Measurements from ENCODE around the gene ST8SIA5. TPM values are rescaled to one million over a fixed set of nuclear protein-coding genes. Genes with fewer than 3 reads are reported as not detected.

ST8SIA5 gene
- polyA plus RNA-seq, 1 of the 3 experiments (the other 2 are of a cell fraction), result 0.08 TPM

DNA sequence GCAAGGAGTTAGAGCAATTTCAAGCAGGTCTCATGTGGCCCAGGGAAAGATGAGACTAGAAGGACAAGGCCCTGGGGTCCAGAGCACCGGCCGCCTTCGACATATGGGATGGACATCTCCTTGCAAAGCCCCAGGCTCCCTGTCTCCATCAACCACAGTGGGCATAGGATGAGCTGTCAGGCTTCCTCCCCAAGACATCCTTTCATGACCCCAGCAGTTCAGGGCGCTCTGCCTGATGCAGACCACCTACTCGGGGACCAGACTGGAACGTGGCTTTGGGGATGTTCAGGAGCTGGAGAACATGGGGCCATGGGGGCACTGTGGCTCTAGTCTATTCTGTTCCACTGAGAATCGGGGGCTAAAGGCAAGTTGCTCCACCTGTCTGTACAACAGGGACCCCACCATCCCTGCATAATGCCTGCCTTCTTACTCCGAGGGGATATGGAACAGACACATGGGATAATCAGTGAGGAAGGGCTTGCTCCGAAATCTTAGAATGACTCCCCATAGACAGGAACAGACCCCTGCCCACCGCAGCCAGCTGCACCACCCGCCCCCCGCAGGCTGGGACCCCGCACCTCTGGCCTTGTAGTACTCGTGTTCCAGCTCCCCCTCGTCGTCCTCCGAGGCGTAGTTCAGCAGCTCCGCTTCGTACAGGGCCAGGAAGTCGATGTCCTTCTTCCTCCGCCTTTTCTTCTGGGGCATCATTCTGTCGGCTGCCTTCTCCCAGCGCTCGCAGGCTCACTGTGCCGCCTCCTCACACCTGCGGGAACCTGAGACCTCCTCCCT lies 100.3 kb downstream of the ST8SIA5 start:
- no peaks in the 10 kb centered on the region for H3K79me2 ChIP-seq (ENCODE audit: insufficient read depth)
- ChIA-PET POLR2A (no interaction called here), CTCF (interaction anchor here (0.8 to 18.6 kb wide), 9 partner anchors 9 to 506 kb away, joined by 3 to 328 read pairs (median 10); a partner anchor contains a TSS)
- no peaks in the 10 kb centered on the region for H3K9me2 ChIP-seq
- WGBS (ENCODE audit: low lambda C conversion rate), result 73% methylated on average over 24 of the region's 27 CpGs
- no peaks in the 10 kb centered on the region for H3K9me3 ChIP-seq
- H3K4me2 ChIP-seq, result no peak overlapping the region
- DNase-seq, result no peak
- H3K27me3 ChIP-seq (ENCODE audit: insufficient read depth), result 0 out of 2 replicates have a peak, but pooled peaks cover 5% of the 10 kb centered on the region
- H3K4me1 ChIP-seq (ENCODE audit: control insufficient read depth in 1 of 2, insufficient read depth in 2 of 2, low read depth in 1 of 2, low read length in 1 of 2), result no peaks in the 10 kb centered on the region
- no peak for TF ChIP-seq IRF3 (IDR thresholded peaks at IDR 0.05; ENCODE audit: low read depth, low read length)
- no peak for TF ChIP-seq RAD21 (IDR thresholded peaks at IDR 0.05; ENCODE audit: low read length)
- no peak for TF ChIP-seq NRF1 (IDR thresholded peaks at IDR 0.05; ENCODE audit: low read depth, low read length)
- TF ChIP-seq EP300 (IDR thresholded peaks at IDR 0.05; ENCODE audit: borderline replicate concordance in 1 of 2, low read depth in 1 of 2, low read length in 1 of 2), result no peak
- H3K36me3 ChIP-seq (replicated peaks in 1 of 2; ENCODE audit: control insufficient read depth in 1 of 2, insufficient read depth in 2 of 2, low read length in 1 of 2), result no peaks in the 10 kb centered on the region
- H3F3A ChIP-seq (replicated peaks; ENCODE audit: insufficient read depth), result no peaks in the 10 kb centered on the region
- H3K4me3 ChIP-seq (ENCODE audit: low read depth in 2 of 2, low read length in 1 of 2), result no peak overlapping the region
- no peak overlapping the region for H2AFZ ChIP-seq (ENCODE audit: low read depth)
- no peak overlapping the region for H3K9ac ChIP-seq
- no peak overlapping the region for H3K27ac ChIP-seq (ENCODE audit: low read depth in 2 of 2, low read length in 1 of 2)
- H4K20me1 ChIP-seq (ENCODE audit: insufficient read depth), result no peaks in the 10 kb centered on the region

- H3K9ac ChIP-seq, result no peak overlapping the region
- no peaks in the 10 kb centered on the region for H3K36me3 ChIP-seq (replicated peaks in 1 of 2; ENCODE audit: control insufficient read depth in 1 of 2, insufficient read depth in 2 of 2, low read length in 1 of 2)
- no peak overlapping the region for H3K4me3 ChIP-seq (ENCODE audit: low read depth in 2 of 2, low read length in 1 of 2)
- DNase-seq, result no peak
- ChIA-PET CTCF (interaction anchor here (0.7 to 18.6 kb wide), 3 partner anchors 108 to 479 kb away, joined by 3 to 328 read pairs (median 155); a partner anchor contains a TSS), POLR2A (interaction anchor here (0.7 kb wide), 1 partner anchor 27 kb away, joined by 3 read pairs; no protein-coding TSS in a partner anchor)
- H3K4me2 ChIP-seq, result no peak overlapping the region
- TF ChIP-seq EP300 (IDR thresholded peaks at IDR 0.05; ENCODE audit: borderline replicate concordance in 1 of 2, low read depth in 1 of 2, low read length in 1 of 2) (no peak), FOXJ3 (CRISPR knock-in tag; IDR thresholded peaks at IDR 0.05) (no peak)
- H3K27me3 ChIP-seq (ENCODE audit: insufficient read depth), result peaks cover 5% of the 10 kb centered on the region; the same call in 1 of the 2 replicates
- no peaks in the 10 kb centered on the region for H3K79me2 ChIP-seq (ENCODE audit: insufficient read depth)
- no peak overlapping the region for H2AFZ ChIP-seq (ENCODE audit: low read depth)
- no peaks in the 10 kb centered on the region for H3K4me1 ChIP-seq (ENCODE audit: control insufficient read depth in 1 of 2, insufficient read depth in 2 of 2, low read depth in 1 of 2, low read length in 1 of 2)
- H4K20me1 ChIP-seq (ENCODE audit: insufficient read depth), result no peaks in the 10 kb centered on the region
- H3K27ac ChIP-seq (ENCODE audit: low read depth in 2 of 2, low read length in 1 of 2), result no peak overlapping the region
- no peaks in the 10 kb centered on the region for H3F3A ChIP-seq (replicated peaks; ENCODE audit: insufficient read depth)
- no peaks in the 10 kb centered on the region for H3K9me3 ChIP-seq
- H3K9me2 ChIP-seq, result no peaks in the 10 kb centered on the region
Measured at GRCh38 chr18:46652372-46652771, 104.5 kb downstream of the ST8SIA5 start.

DNA sequence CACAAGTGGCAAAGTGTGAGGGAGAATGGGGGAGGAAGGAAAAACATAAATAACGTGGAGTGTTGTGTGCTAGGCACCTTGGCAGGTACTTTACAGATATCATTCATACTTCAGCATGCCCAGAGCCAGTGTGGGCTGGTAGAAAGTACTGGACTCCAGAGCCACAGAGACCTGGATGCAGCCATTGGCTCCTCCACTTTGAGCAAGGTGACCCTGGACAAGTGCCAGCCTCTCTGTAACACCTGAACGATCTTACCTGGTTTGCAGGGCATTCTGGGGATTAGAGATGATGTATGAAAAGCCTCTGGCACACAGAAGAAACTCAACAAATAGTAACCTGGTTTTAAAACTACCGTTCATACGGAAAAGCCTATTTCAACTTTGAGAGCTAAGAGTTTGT lies 106.2 kb downstream of the ST8SIA5 start:
- Histone ChIP-seq H3K27ac (ENCODE audit: low read depth in 2 of 2, low read length in 1 of 2) (no peak overlapping the region), H4K20me1 (ENCODE audit: insufficient read depth) (no peaks in the 10 kb centered on the region), H3F3A (replicated peaks; ENCODE audit: insufficient read depth) (no peaks in the 10 kb centered on the region), H3K9me3 (no peaks in the 10 kb centered on the region), H3K79me2 (ENCODE audit: insufficient read depth) (no peaks in the 10 kb centered on the region), H3K36me3 (replicated peaks in 1 of 2; ENCODE audit: control insufficient read depth in 1 of 2, insufficient read depth in 2 of 2, low read length in 1 of 2) (no peaks in the 10 kb centered on the region), H3K9ac (no peak overlapping the region), H2AFZ (ENCODE audit: low read depth) (no peak overlapping the region), H3K27me3 (ENCODE audit: insufficient read depth) (peaks cover 6% of the 10 kb centered on the region; the same call in 1 of the 2 replicates), H3K4me3 (ENCODE audit: low read depth in 2 of 2, low read length in 1 of 2) (no peak overlapping the region), H3K9me2 (no peaks in the 10 kb centered on the region), H3K4me1 (ENCODE audit: control insufficient read depth in 1 of 2, insufficient read depth in 2 of 2, low read depth in 1 of 2, low read length in 1 of 2) (no peaks in the 10 kb centered on the region), H3K4me2 (no peak overlapping the region)
- CTCF ChIA-PET, result interaction anchor here (0.6 to 18.6 kb wide), 3 partner anchors 23 to 674 kb away, joined by 3 to 328 read pairs (median 3); no protein-coding TSS in a partner anchor
- 34% methylated on average over 4 of the region's 4 CpGs for WGBS (ENCODE audit: low lambda C conversion rate)
- no peak for DNase-seq
- POLR2A ChIA-PET, result no interaction called here
- no peak for TF ChIP-seq NRF1 (IDR thresholded peaks at IDR 0.05; ENCODE audit: low read depth, low read length)
- no peak for TF ChIP-seq SIN3A (IDR thresholded peaks at IDR 0.05; ENCODE audit: borderline replicate concordance, low read depth, low read length)
- no peak for TF ChIP-seq FOXJ3 (CRISPR knock-in tag; IDR thresholded peaks at IDR 0.05)
- TF ChIP-seq USF2 (IDR thresholded peaks at IDR 0.05; ENCODE audit: borderline replicate concordance, low read depth, low read length), result no peak
- no peak for TF ChIP-seq IRF3 (IDR thresholded peaks at IDR 0.05; ENCODE audit: low read depth, low read length)
- TF ChIP-seq, protein P1, sequence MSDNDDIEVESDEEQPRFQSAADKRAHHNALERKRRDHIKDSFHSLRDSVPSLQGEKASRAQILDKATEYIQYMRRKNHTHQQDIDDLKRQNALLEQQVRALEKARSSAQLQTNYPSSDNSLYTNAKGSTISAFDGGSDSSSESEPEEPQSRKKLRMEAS (IDR thresholded peaks at IDR 0.05; ENCODE audit: low read depth), result no peak
- no peak for TF ChIP-seq FOXM1 (IDR thresholded peaks at IDR 0.05; ENCODE audit: low read depth)
- no peak for TF ChIP-seq FOSL2 (IDR thresholded peaks at IDR 0.05; ENCODE audit: borderline replicate concordance, low read depth)
- TF ChIP-seq YY1 (IDR thresholded peaks at IDR 0.05; ENCODE audit: low read depth), result no peak
- TF ChIP-seq NFIC (IDR thresholded peaks at IDR 0.05; ENCODE audit: borderline replicate concordance), result no peak
- TF ChIP-seq MEF2A (IDR thresholded peaks at IDR 0.05; ENCODE audit: borderline replicate concordance, low read depth), result no peak
- TF ChIP-seq TAF1 (IDR thresholded peaks at IDR 0.05; ENCODE audit: borderline replicate concordance, low read depth, low read length), result no peak
- no peak for TF ChIP-seq JUND (IDR thresholded peaks at IDR 0.05)

All from SK-N-SH (cell line).